HCT116 (cell line): Measurements from ENCODE around the gene SLC16A7. TPM values are rescaled to one million over a fixed set of nuclear protein-coding genes. Genes with fewer than 3 reads are reported as not detected.

ENCODE experiments used
- ATAC-seq: fragments of 200-7000 bp; cut with Tn5 transposase; 2 replicates; pipeline ENCODE4 v1.9.1; 2020; ENCODE audit warnings: mild to moderate bottlenecking, moderate library complexity
- BruUV-seq: library from RNA; stranded (reverse); fragments of 400-500 nt; replicated peaks from 2 replicates; lab custom pipeline; 2021; lab: Mats Ljungman, UMichigan
- CTCF ChIA-PET: fragments of 300-600 bp; sonication (Branson Sonifier 250); formaldehyde crosslinking; loops from one replicate; lab custom pipeline; 2021; ENCODE audit warnings: antibody characterized with exemption; lab: Charles Lee
- POLR2A ChIA-PET: fragments of 300-600, 350-600 bp; sonication (Branson Sonifier 250); formaldehyde crosslinking; loops from one replicate; lab custom pipeline; 2021; ENCODE audit warnings: antibody characterized with exemption; lab: Charles Lee
- RAD21 ChIA-PET, 2 experiments: fragments of 300-600 bp; sonication (Branson Sonifier 250); formaldehyde crosslinking; loops; one replicate each; lab custom pipeline; 2023; ENCODE audit warnings: low total read pairs in 2 of 2; ENCODE audit not compliant: uncharacterized antibody in 2 of 2, unreplicated experiment in 2 of 2, low non-redundant PET in 1 of 2; lab: Charles Lee
- DNase-seq: peaks from one replicate; pipeline ENCODE4 v3.0.0-alpha.2; 2010; ENCODE audit warnings: low read depth, low spot score
- H2AFZ ChIP-seq: fragments of 200-600 bp; shearing (Covaris generic), sonication (generic); 2 replicates; pipeline ENCODE4 v1.6.1; 2017; ENCODE audit warnings: low read depth, mixed run types, mixed read lengths, antibody characterized with exemption, low read length; ENCODE audit not compliant: poor library complexity, severe bottlenecking
- H3K27ac ChIP-seq: 2 replicates; pipeline ENCODE4 v1.5.1; 2012; ENCODE audit warnings: low read depth, low read length
- H3K27me3 ChIP-seq: fragments of 200-600 bp; sonication (generic); 2 replicates; pipeline ENCODE4 v1.6.1; 2016; ENCODE audit warnings: mixed run types, low read length, mixed read lengths; ENCODE audit not compliant: insufficient read depth
- H3K36me3 ChIP-seq, 2 experiments: fragments of 200-500 bp in 1 of 2; fragments of 200-600 bp in 1 of 2; sonication (Bioruptor generic) in 1 of 2; sonication (generic) in 1 of 2; 2 replicates each; pipeline versions ENCODE4 v1.5.1 to v1.6.1; 2014 to 2016; ENCODE audit warnings: low read length in 2 of 2, inconsistent platforms in 1 of 2, mixed read lengths in 1 of 2, mixed run types in 1 of 2; ENCODE audit not compliant: insufficient read depth in 2 of 2, control insufficient read depth in 1 of 2
- H3K4me1 ChIP-seq, 2 experiments: fragments of 200-600 bp in 1 of 2; sonication (generic) in 1 of 2; 2 replicates each; pipeline versions ENCODE4 v1.5.1 to v1.6.1; 2012 to 2017; ENCODE audit warnings: low read length in 2 of 2, inconsistent platforms in 1 of 2, mild to moderate bottlenecking in 1 of 2, mixed read lengths in 1 of 2, mixed run types in 1 of 2, moderate library complexity in 1 of 2; ENCODE audit not compliant: insufficient read depth in 2 of 2, control insufficient read depth in 1 of 2
- H3K4me2 ChIP-seq: fragments of 200-600 bp; sonication (generic); 2 replicates; pipeline ENCODE4 v1.6.1; 2017; ENCODE audit warnings: mixed run types, low read length, mixed read lengths
- H3K4me3 ChIP-seq, 2 experiments: fragments of 200-600 bp in 1 of 2; sonication (generic) in 1 of 2; replicated peaks in 1 of 2; 2 replicates each; pipeline ENCODE4 v1.5.1; 2011 to 2016; ENCODE audit warnings: low read length in 2 of 2, control low read depth in 1 of 2, low read depth in 1 of 2, mild to moderate bottlenecking in 1 of 2, mixed read lengths in 1 of 2, mixed run types in 1 of 2
- H3K79me2 ChIP-seq: fragments of 200-600 bp; sonication (generic); 2 replicates; pipeline ENCODE4 v1.6.1; 2017; ENCODE audit warnings: mild to moderate bottlenecking, mixed run types, low read length, moderate library complexity, mixed read lengths; ENCODE audit not compliant: insufficient read depth
- H3K9ac ChIP-seq: fragments of 200-600 bp; sonication (generic); 2 replicates; pipeline ENCODE4 v1.6.1; 2016; ENCODE audit warnings: low read length, mixed read lengths
- H3K9me2 ChIP-seq: fragments of 200-600 bp; sonication (generic), shearing (Covaris generic); 2 replicates; pipeline ENCODE4 v1.6.1; 2017; ENCODE audit warnings: mixed run types, mild to moderate bottlenecking, moderate library complexity; ENCODE audit not compliant: insufficient read depth
- H3K9me3 ChIP-seq, 2 experiments: fragments of 200-500 bp in 1 of 2; fragments of 200-600 bp in 1 of 2; sonication (Bioruptor generic) in 1 of 2; sonication (generic) in 1 of 2; 2 replicates each; pipeline ENCODE4 v1.6.1; 2014 to 2017; ENCODE audit warnings: low read length in 2 of 2, mixed read lengths in 2 of 2, inconsistent platforms in 1 of 2, low read depth in 1 of 2, mild to moderate bottlenecking in 1 of 2, mixed run types in 1 of 2, moderate library complexity in 1 of 2; ENCODE audit not compliant: control insufficient read depth in 1 of 2, insufficient read depth in 1 of 2
- H4K20me1 ChIP-seq: fragments of 200-600 bp; sonication (generic), shearing (Covaris generic); 2 replicates; pipeline ENCODE4 v1.6.1; 2017; ENCODE audit warnings: mixed run types, mild to moderate bottlenecking, moderate library complexity; ENCODE audit not compliant: insufficient read depth
- CBX3 ChIP-seq: IDR thresholded peaks from 2 replicates; pipeline ENCODE4 v1.6.1; 2012; ENCODE audit warnings: low read depth
- CEBPB ChIP-seq: IDR thresholded peaks from 2 replicates; pipeline ENCODE4 v1.6.1; 2012; ENCODE audit warnings: low read depth
- ELF1 ChIP-seq: IDR thresholded peaks from 2 replicates; pipeline ENCODE4 v1.6.1; 2012; ENCODE audit warnings: low read depth, borderline replicate concordance
- EZH2 ChIP-seq: fragments of 200-600 bp; sonication (generic); IDR thresholded peaks from 2 replicates; pipeline ENCODE4 v1.6.1; 2017; ENCODE audit warnings: antibody characterized with exemption, mixed run types
- EZH2phosphoT487 ChIP-seq: fragments of 200-600 bp; IDR thresholded peaks from 2 replicates; pipeline ENCODE4 v1.6.1; 2018; ENCODE audit warnings: antibody characterized with exemption, borderline replicate concordance
- FOSL1 ChIP-seq: IDR thresholded peaks from 2 replicates; pipeline ENCODE4 v1.6.1; 2012; ENCODE audit warnings: low read depth
- JUND ChIP-seq: IDR thresholded peaks from 2 replicates; pipeline ENCODE4 v1.6.1; 2012
- SIN3A ChIP-seq: IDR thresholded peaks from 2 replicates; pipeline ENCODE4 v1.6.1; 2012; ENCODE audit warnings: low read depth
- SP1 ChIP-seq: IDR thresholded peaks from 2 replicates; pipeline ENCODE4 v1.6.1; 2012; ENCODE audit warnings: low read depth
- SRF ChIP-seq: IDR thresholded peaks from 2 replicates; pipeline ENCODE4 v1.6.1; 2012; ENCODE audit warnings: low read depth
- YY1 ChIP-seq: IDR thresholded peaks from 2 replicates; pipeline ENCODE4 v1.6.1; 2011; ENCODE audit warnings: low read length, low read depth, moderate library complexity, mild to moderate bottlenecking; ENCODE audit not compliant: insufficient replicate concordance; ENCODE audit errors: extremely low read depth
- ZFX ChIP-seq: fragments of 450-650 bp; IDR thresholded peaks from 2 replicates; pipeline ENCODE4 v1.6.1; 2017
- intact Hi-C: fragments of 100-400 bp; cut with micrococcal nuclease; formaldehyde crosslinking; loops from 2 replicates; pipeline ENCODE4 v1.10.0; 2022
- total RNA-seq: library from RNA; stranded (reverse); gene quantifications from one replicate; pipeline ENCODE4 v1.2.1, GENCODE V29; 2021; ENCODE audit not compliant: unreplicated experiment
- TF ChIP-seq, protein P1 (sequence below): IDR thresholded peaks from 2 replicates; pipeline ENCODE4 v1.6.1; 2012; ENCODE audit warnings: low read depth
- TF ChIP-seq, protein P2 (sequence below): IDR thresholded peaks from 2 replicates; pipeline ENCODE4 v1.6.1; 2012
- TF ChIP-seq, protein P3 (sequence below): IDR thresholded peaks from 2 replicates; pipeline ENCODE4 v1.6.1; 2011; ENCODE audit warnings: mild to moderate bottlenecking, low read length, moderate library complexity; ENCODE audit not compliant: insufficient replicate concordance; ENCODE audit errors: extremely low read depth

Gene SLC16A7
- total RNA-seq, 1 experiment from 2014 or later, result 10.0 TPM

DNA sequence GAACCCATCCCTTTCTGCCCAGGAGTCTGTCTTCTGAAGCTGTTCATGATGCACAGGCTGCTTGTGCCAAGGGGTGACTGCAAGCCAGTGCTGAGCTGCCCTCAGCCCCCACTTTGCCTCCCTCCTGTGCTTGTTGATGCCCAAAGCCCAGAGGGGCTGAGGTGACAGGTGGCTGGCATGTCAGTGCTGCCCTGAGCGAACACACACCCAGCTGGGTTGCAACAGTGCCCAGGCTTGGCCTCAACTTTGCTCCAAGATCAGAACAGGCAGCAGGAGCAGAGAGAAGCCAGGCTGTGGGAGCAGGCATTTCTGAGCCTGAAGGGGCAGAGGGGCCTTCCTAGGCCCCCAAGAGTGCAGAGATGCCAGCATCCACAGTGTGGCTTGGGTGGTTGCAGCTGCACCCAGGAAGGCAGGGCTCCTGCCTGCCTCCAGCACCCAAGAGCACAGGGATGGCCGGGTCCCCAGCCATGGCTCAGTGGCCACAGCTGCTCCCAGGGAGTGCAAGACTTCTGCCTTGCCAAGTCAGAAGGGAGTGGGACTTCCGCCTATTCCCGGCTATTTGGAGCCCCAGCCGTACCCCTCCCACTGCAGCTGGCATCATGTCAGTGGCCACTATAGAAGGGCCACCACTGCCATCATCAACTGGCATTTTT, 83.1 kb downstream of the SLC16A7 start:
- ChIA-PET POLR2A (no interaction called here), CTCF (no interaction called here), RAD21 (no interaction called here)
- intact Hi-C loops, result no loop called here
- Histone ChIP-seq H3K9me2 (no peaks in the 10 kb centered on the region), H3K79me2 (no peaks in the 10 kb centered on the region), H3K4me2 (no peak overlapping the region), H3K27ac (no peak overlapping the region), H3K4me1 (no peaks in the 10 kb centered on the region), H4K20me1 (no peaks in the 10 kb centered on the region), H3K36me3 (no peaks in the 10 kb centered on the region), H3K27me3 (no peaks in the 10 kb centered on the region), H2AFZ (no peak overlapping the region), H3K9me3 (no peaks in the 10 kb centered on the region), H3K4me3 (no peak overlapping the region)
- no peak for ATAC-seq
- no TSS peak for BruUV-seq
- TF ChIP-seq SRF (no peak), EZH2phosphoT487 (no peak), EZH2 (no peak), ZFX (no peak), FOSL1 (no peak), YY1 (no peak), JUND (no peak), ELF1 (no peak), CBX3 (no peak), SP1 (no peak), CEBPB (no peak), SIN3A (no peak)
- TF ChIP-seq, protein P1, sequence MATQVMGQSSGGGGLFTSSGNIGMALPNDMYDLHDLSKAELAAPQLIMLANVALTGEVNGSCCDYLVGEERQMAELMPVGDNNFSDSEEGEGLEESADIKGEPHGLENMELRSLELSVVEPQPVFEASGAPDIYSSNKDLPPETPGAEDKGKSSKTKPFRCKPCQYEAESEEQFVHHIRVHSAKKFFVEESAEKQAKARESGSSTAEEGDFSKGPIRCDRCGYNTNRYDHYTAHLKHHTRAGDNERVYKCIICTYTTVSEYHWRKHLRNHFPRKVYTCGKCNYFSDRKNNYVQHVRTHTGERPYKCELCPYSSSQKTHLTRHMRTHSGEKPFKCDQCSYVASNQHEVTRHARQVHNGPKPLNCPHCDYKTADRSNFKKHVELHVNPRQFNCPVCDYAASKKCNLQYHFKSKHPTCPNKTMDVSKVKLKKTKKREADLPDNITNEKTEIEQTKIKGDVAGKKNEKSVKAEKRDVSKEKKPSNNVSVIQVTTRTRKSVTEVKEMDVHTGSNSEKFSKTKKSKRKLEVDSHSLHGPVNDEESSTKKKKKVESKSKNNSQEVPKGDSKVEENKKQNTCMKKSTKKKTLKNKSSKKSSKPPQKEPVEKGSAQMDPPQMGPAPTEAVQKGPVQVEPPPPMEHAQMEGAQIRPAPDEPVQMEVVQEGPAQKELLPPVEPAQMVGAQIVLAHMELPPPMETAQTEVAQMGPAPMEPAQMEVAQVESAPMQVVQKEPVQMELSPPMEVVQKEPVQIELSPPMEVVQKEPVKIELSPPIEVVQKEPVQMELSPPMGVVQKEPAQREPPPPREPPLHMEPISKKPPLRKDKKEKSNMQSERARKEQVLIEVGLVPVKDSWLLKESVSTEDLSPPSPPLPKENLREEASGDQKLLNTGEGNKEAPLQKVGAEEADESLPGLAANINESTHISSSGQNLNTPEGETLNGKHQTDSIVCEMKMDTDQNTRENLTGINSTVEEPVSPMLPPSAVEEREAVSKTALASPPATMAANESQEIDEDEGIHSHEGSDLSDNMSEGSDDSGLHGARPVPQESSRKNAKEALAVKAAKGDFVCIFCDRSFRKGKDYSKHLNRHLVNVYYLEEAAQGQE, result no peak
- TF ChIP-seq, protein P2, sequence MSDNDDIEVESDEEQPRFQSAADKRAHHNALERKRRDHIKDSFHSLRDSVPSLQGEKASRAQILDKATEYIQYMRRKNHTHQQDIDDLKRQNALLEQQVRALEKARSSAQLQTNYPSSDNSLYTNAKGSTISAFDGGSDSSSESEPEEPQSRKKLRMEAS, result no peak
- TF ChIP-seq, protein P3, sequence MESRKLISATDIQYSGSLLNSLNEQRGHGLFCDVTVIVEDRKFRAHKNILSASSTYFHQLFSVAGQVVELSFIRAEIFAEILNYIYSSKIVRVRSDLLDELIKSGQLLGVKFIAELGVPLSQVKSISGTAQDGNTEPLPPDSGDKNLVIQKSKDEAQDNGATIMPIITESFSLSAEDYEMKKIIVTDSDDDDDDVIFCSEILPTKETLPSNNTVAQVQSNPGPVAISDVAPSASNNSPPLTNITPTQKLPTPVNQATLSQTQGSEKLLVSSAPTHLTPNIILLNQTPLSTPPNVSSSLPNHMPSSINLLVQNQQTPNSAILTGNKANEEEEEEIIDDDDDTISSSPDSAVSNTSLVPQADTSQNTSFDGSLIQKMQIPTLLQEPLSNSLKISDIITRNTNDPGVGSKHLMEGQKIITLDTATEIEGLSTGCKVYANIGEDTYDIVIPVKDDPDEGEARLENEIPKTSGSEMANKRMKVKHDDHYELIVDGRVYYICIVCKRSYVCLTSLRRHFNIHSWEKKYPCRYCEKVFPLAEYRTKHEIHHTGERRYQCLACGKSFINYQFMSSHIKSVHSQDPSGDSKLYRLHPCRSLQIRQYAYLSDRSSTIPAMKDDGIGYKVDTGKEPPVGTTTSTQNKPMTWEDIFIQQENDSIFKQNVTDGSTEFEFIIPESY, result no peak
- TF ChIP-seq, all 23 proteins: peak for 0
- DNase-seq, result no peak
- no peak overlapping the region for H3K9ac ChIP-seq
